Naive B cell (primary cell): Measurements from ENCODE around the gene TEK. TPM values are rescaled to one million over a fixed set of nuclear protein-coding genes. Genes with fewer than 3 reads are reported as not detected.

Experiments used
- ATAC-seq, 2 donors: fragments of 150-1000 bp; cut with Tn5 transposase; 2 replicates each; pipeline ENCODE4 v1.10.0; 2021; ENCODE audit warnings: low read depth in 2 of 2, mild to moderate bottlenecking in 2 of 2, moderate library complexity in 2 of 2
- DNase-seq: peaks from one replicate; pipeline ENCODE4 v3.0.0; 2022
- H3K27ac Mint-ChIP-seq, 6 donors: one replicate each; pipeline ENCODE4 v1.8.0; 2020 to 2022; ENCODE audit warnings: mild to moderate bottlenecking in 6 of 6, mixed read lengths in 6 of 6, moderate library complexity in 5 of 6, inconsistent platforms in 2 of 6
- H3K27me3 Mint-ChIP-seq, 3 donors: one replicate each; pipeline ENCODE4 v1.8.0; 2021 to 2022; ENCODE audit warnings: mixed read lengths in 3 of 3, mild to moderate bottlenecking in 1 of 3
- H3K36me3 Mint-ChIP-seq, 2 donors: one replicate each; pipeline ENCODE4 v1.8.0; 2020 to 2022; ENCODE audit warnings: mixed read lengths in 2 of 2, inconsistent platforms in 1 of 2, mild to moderate bottlenecking in 1 of 2
- H3K4me1 Mint-ChIP-seq, 3 donors: one replicate each; pipeline ENCODE4 v1.8.0; 2020 to 2022; ENCODE audit warnings: mixed read lengths in 3 of 3, inconsistent platforms in 1 of 3, mild to moderate bottlenecking in 1 of 3, moderate library complexity in 1 of 3
- H3K4me3 Mint-ChIP-seq, 8 donors: one replicate each; pipeline ENCODE4 v1.8.0; 2020 to 2022; ENCODE audit warnings: mild to moderate bottlenecking in 8 of 8, mixed read lengths in 8 of 8, moderate library complexity in 8 of 8, inconsistent platforms in 2 of 8
- H3K9me3 Mint-ChIP-seq, 7 donors: one replicate each; pipeline ENCODE4 v1.8.0; 2020 to 2022; ENCODE audit warnings: mixed read lengths in 7 of 7, mild to moderate bottlenecking in 5 of 7, inconsistent platforms in 2 of 7, moderate library complexity in 1 of 7
- polyA plus RNA-seq, 6 donors: library from polyadenylated mRNA; unstranded; fragments of 300-500 nt; fragmentation: Illumina TruSeq; gene quantifications; one replicate each; pipeline ENCODE4 v1.2.3, GENCODE V29; 2021; ENCODE audit warnings: low read depth in 6 of 6

The TEK gene
- polyA plus RNA-seq, 6 donors from 2014 or later = not detected

DNA sequence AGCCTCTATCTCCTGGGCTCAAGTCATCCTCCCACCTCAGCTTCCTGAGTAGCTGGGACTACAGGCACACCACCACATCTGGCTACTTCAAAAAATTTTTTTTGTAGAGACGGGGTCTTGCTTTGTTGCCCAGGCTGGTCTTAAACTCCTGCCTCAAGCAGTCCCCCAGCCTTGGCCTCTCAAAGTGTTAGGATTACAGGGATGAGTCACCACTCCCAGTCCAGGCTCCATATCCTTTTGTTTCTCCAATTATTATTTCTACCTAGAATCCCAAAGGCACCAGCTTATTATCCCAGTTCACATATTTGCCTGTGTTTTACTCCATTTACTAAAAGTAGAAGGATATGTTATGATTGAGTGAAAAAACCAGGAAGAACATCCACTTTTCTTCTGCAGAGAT lies 84.9 kb downstream of the TEK start:
- no peak for DNase-seq
- Mint-ChIP-seq H3K4me3 (no peak overlapping the region), H3K9me3 (no peaks in the 10 kb centered on the region), H3K27ac (no peak overlapping the region), H3K27me3 (peaks cover 0 to 6% (median 0%) of the 10 kb centered on the region in 3 donors), H3K4me1 (no peaks in the 10 kb centered on the region), H3K36me3 (no peaks in the 10 kb centered on the region)
- no peak for ATAC-seq

GRCh38 chr9:27194401-27195091 lies 85.5 kb downstream of the TEK start:
- Mint-ChIP-seq H3K9me3 (no peaks in the 10 kb centered on the region), H3K4me3 (no peak overlapping the region), H3K36me3 (no peaks in the 10 kb centered on the region), H3K27ac (no peak overlapping the region), H3K27me3 (peaks cover 0 to 7% (median 0%) of the 10 kb centered on the region in 3 donors), H3K4me1 (no peaks in the 10 kb centered on the region)
- DNase-seq (no peak), ATAC-seq (no peak)

GRCh38 chr9:27195191-27195590 lies 86.2 kb downstream of the TEK start:
- ATAC-seq = no peak
- no peak for DNase-seq
- H3K36me3 Mint-ChIP-seq = no peaks in the 10 kb centered on the region
- no peak overlapping the region for H3K27ac Mint-ChIP-seq
- H3K4me3 Mint-ChIP-seq = no peak overlapping the region
- no peaks in the 10 kb centered on the region for H3K4me1 Mint-ChIP-seq
- no peaks in the 10 kb centered on the region for H3K9me3 Mint-ChIP-seq
- peaks cover 0 to 5% (median 0%) of the 10 kb centered on the region in 3 donors for H3K27me3 Mint-ChIP-seq

DNA sequence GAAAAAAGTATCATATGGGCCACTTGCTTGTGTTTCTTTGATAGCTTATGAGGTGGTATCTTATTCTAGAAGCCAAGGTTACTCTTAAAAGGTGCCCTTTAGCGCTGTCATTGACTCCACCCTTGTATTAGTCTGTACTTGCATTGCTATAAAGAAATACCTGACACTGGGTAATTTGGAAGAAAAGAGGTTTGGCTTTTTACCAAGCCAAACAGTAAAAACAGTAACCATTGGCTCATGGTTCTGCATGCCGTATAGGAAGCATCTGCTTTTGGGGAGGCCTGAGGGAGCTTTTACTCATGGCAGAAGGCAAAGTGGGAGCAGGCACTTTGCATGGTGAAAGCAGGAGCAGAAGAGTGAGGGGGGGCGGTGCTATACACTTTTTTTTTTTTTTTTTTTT lies 87.4 kb downstream of the TEK start:
- H3K4me3 Mint-ChIP-seq = no peak overlapping the region

GRCh38 chr9:27198190-27198589 lies 89.2 kb downstream of the TEK start:
- Mint-ChIP-seq H3K4me1 (no peaks in the 10 kb centered on the region), H3K36me3 (no peaks in the 10 kb centered on the region), H3K27me3 (peaks cover 0 to 4% (median 0%) of the 10 kb centered on the region in 3 donors), H3K9me3 (no peaks in the 10 kb centered on the region), H3K27ac (no peak overlapping the region), H3K4me3 (peak overlapping the region in 1 of 8 donors; percentile 10)
- no peak for ATAC-seq
- no peak for DNase-seq

More for the DNA sequence above, 87.4 kb downstream of the TEK start:
- no peaks in the 10 kb centered on the region for H3K9me3 Mint-ChIP-seq
- no peak for ATAC-seq
- peaks cover 0 to 4% (median 0%) of the 10 kb centered on the region in 3 donors for H3K27me3 Mint-ChIP-seq
- no peak for DNase-seq
- H3K27ac Mint-ChIP-seq = no peak overlapping the region
- H3K36me3 Mint-ChIP-seq = no peaks in the 10 kb centered on the region
- H3K4me1 Mint-ChIP-seq = no peaks in the 10 kb centered on the region

DNA sequence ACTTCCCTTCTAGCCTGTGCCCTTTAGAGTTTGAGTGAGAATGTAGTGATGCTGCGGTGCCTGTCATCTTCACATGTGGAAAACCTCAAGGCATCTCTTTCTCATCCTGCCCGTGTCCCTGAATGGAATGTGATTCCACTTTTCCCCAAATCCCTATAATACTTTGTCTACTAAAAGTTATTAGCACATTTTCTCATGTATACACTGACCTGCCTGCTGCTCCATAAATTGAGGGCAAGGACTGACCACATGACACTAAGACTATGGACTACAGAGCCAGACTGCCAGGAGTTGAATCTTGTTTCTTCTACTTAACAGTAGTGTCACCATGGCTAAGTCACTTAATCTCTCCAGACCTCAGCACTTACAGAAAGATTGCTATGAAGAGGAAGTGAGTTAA lies 93.0 kb downstream of the TEK start:
- Mint-ChIP-seq H3K27me3 (peaks cover 0 to 4% (median under 1%) of the 10 kb centered on the region in 3 donors), H3K4me1 (no peaks in the 10 kb centered on the region), H3K9me3 (no peaks in the 10 kb centered on the region), H3K27ac (no peak overlapping the region), H3K36me3 (no peaks in the 10 kb centered on the region), H3K4me3 (no peak overlapping the region)
- ATAC-seq (no peak), DNase-seq (no peak)

DNA sequence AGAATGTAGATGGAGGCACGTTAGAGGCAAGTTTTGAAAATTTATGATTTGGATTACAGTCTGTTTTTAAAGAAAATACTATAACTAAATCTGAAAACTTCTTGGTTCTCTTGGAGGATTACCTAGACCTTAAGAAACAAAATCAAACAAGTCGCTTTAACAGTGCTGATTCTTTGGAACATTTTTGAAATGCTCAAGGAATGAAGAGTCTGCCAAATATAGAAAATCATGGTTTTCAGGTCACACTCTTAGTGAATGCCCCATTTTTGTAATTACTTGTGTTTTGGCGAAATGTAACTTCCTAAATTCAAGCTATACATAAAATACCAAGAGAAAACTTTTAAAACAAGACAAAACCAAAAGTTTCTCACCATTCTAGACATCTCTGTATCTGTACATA lies 94.8 kb downstream of the TEK start:
- ATAC-seq = no peak
- Mint-ChIP-seq H3K27ac (no peak overlapping the region), H3K36me3 (no peaks in the 10 kb centered on the region), H3K4me1 (no peaks in the 10 kb centered on the region), H3K9me3 (no peaks in the 10 kb centered on the region), H3K27me3 (peaks cover 0 to 4% (median 4%) of the 10 kb centered on the region in 3 donors), H3K4me3 (no peak overlapping the region)
- no peak for DNase-seq

DNA sequence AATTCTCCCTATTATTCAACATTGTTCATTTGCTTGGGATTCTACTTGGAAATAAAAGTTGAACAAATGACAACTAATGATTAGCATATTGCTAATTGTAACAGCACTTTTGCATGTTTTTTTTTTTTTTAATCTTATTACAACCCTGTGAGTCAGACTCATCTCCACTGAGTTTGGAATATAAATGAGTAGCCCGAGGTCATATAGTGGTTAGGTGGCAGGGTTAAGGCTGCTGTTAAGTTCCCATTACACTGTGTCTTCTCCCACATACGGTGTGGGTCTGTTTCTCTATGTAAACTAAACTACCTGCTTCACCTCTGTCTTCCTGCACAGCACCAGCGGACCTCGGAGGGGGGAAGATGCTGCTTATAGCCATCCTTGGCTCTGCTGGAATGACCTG lies 95.6 kb downstream of the TEK start:
- no peak for DNase-seq
- ATAC-seq = no peak
- Mint-ChIP-seq H3K27me3 (peaks cover 0 to 4% (median 3%) of the 10 kb centered on the region in 3 donors), H3K4me3 (no peak overlapping the region), H3K9me3 (no peaks in the 10 kb centered on the region), H3K36me3 (no peaks in the 10 kb centered on the region), H3K4me1 (no peaks in the 10 kb centered on the region), H3K27ac (no peak overlapping the region)

DNA sequence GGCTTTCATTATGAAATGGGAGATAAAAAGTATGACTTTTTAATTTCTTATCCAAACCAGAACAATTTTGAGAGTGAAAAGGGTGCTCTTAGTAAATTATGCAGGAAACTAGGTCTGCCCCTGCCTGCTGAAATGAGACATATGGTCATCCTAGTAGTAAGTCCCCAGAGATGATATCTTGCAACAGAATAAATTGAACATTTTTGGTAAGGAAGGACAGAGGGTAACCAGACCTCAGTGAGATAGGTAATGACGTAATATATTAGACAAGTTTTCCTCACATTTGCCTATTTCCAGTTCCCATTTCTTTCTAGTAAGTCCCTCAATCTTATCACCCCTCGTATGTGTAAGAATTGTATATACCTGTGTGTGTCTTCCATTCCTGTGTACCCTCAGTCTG lies 96.2 kb downstream of the TEK start:
- DNase-seq (no peak), ATAC-seq (no peak)
- Mint-ChIP-seq H3K9me3 (no peaks in the 10 kb centered on the region), H3K4me1 (no peaks in the 10 kb centered on the region), H3K27ac (no peak overlapping the region), H3K4me3 (no peak overlapping the region), H3K36me3 (no peaks in the 10 kb centered on the region), H3K27me3 (peaks cover 0 to 4% (median 3%) of the 10 kb centered on the region in 3 donors)

DNA sequence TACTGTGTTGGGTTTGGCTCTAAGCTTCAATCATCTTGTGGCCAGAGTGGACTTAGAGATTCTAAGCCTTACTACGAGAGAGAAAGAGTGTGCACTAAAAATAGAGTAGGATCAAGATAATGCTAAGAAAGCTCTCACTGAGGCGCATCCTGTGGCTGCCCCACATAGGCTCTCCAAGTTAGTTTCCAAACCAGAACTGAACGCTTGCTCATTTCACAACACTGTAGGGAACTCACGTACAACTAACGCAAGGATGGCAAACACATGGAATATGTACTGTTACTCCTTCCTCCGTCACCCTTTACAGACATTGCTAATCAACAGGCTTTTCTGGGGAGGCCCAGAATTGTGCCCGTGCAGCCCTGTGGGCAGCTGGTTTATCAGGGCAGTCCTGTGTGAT lies 97.0 kb downstream of the TEK start:
- H3K36me3 Mint-ChIP-seq = no peaks in the 10 kb centered on the region
- peaks cover 0 to 5% (median 4%) of the 10 kb centered on the region in 3 donors for H3K27me3 Mint-ChIP-seq
- no peak for DNase-seq
- no peak for ATAC-seq
- H3K9me3 Mint-ChIP-seq = no peaks in the 10 kb centered on the region
- no peaks in the 10 kb centered on the region for H3K4me1 Mint-ChIP-seq
- H3K27ac Mint-ChIP-seq = no peak overlapping the region
- no peak overlapping the region for H3K4me3 Mint-ChIP-seq

- no peaks in the 10 kb centered on the region for H3K36me3 Mint-ChIP-seq
- DNase-seq (no peak), ATAC-seq (no peak)
- H3K4me3 Mint-ChIP-seq = no peak overlapping the region
- no peaks in the 10 kb centered on the region for H3K9me3 Mint-ChIP-seq
- peaks cover 0 to 5% (median 4%) of the 10 kb centered on the region in 3 donors for H3K27me3 Mint-ChIP-seq
- peak overlapping the region in 1 of 6 donors; percentile 47 for H3K27ac Mint-ChIP-seq
- H3K4me1 Mint-ChIP-seq = no peaks in the 10 kb centered on the region
Measured at GRCh38 chr9:27209034-27209433, 100.0 kb downstream of the TEK start.

DNA sequence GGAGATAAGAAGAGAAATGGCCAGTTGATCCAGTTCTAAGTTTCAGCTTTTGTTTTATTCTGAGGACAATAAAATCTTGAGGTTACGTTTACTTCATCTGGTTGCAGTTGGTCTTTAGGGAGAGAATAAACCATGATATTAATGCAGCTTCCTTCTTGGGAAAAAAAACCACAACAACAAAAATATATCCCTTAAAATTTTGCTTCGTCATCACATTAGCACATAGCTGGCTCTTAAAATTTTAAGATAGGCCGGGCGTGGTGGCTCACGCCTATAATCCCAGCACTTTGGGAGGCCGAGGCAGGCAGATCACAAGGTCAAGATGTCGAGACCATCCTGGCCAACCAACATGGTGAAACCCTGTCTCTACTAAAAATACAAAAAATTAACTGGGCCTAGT lies 101.6 kb downstream of the TEK start:
- peaks cover 0 to 5% (median 4%) of the 10 kb centered on the region in 3 donors for H3K27me3 Mint-ChIP-seq
- H3K9me3 Mint-ChIP-seq = no peaks in the 10 kb centered on the region
- DNase-seq (no peak), ATAC-seq (no peak)
- no peak overlapping the region for H3K27ac Mint-ChIP-seq
- H3K36me3 Mint-ChIP-seq = no peaks in the 10 kb centered on the region
- no peaks in the 10 kb centered on the region for H3K4me1 Mint-ChIP-seq
- H3K4me3 Mint-ChIP-seq = no peak overlapping the region

GRCh38 chr9:27212191-27212590 lies 103.2 kb downstream of the TEK start:
- H3K4me3 Mint-ChIP-seq = no peak overlapping the region

DNA sequence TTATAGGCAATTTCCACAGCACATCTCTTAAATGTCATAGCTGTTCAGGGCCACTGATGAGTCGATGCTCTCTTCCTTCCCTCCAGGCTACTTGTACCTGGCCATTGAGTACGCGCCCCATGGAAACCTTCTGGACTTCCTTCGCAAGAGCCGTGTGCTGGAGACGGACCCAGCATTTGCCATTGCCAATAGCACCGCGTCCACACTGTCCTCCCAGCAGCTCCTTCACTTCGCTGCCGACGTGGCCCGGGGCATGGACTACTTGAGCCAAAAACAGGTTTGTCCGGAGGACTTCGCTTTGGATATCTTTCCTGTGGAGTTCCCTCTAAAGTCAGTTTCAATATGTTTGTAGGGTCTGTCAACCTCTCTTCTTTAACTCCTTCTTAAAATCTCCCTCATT lies 103.6 kb downstream of the TEK start:
- no peak overlapping the region for H3K27ac Mint-ChIP-seq
- H3K27me3 Mint-ChIP-seq = peaks cover 0 to 5% (median 0%) of the 10 kb centered on the region in 3 donors
- H3K4me3 Mint-ChIP-seq = no peak overlapping the region
- no peak for DNase-seq
- no peaks in the 10 kb centered on the region for H3K9me3 Mint-ChIP-seq
- H3K4me1 Mint-ChIP-seq = no peaks in the 10 kb centered on the region
- ATAC-seq = no peak
- no peaks in the 10 kb centered on the region for H3K36me3 Mint-ChIP-seq

More at GRCh38 chr9:27212191-27212590, 103.2 kb downstream of the TEK start:
- Mint-ChIP-seq H3K27me3 (peaks cover 0 to 5% (median 2%) of the 10 kb centered on the region in 3 donors), H3K9me3 (no peaks in the 10 kb centered on the region), H3K36me3 (no peaks in the 10 kb centered on the region), H3K27ac (no peak overlapping the region), H3K4me1 (no peaks in the 10 kb centered on the region)
- no peak for DNase-seq
- no peak for ATAC-seq
